Astrocyte (in vitro differentiated cells and primary cell): ENCODE results near the gene C22orf39. TPM values are rescaled to one million over a fixed set of nuclear protein-coding genes. Genes with fewer than 3 reads are reported as not detected.
A peak's percentile ranks its signal among the peaks of the same experiment; 100 is the strongest.

ENCODE experiments used
- DNase-seq: peaks from one replicate; pipeline ENCODE4 v3.0.0-alpha.2; 2010; ENCODE audit warnings: low read depth
- FAIRE-seq: peaks from 2 replicates; lab custom pipeline; 2011; peaks lifted over from hg19 to GRCh38; lab: Jason Lieb, UNC
- H2AFZ ChIP-seq: 2 replicates; pipeline ENCODE4 v1.6.0; 2012; ENCODE audit warnings: low read depth, low read length, inconsistent platforms
- H3K27ac ChIP-seq: 2 replicates; pipeline ENCODE4 v1.5.1; 2011; ENCODE audit warnings: low read depth, low read length, inconsistent platforms
- H3K27me3 ChIP-seq: 2 replicates; pipeline ENCODE4 v1.6.0; 2011; ENCODE audit warnings: low read length, inconsistent platforms; ENCODE audit not compliant: insufficient read depth
- H3K36me3 ChIP-seq: 2 replicates; pipeline ENCODE4 v1.5.1; 2011; ENCODE audit warnings: low read length, inconsistent platforms; ENCODE audit not compliant: insufficient read depth
- H3K4me1 ChIP-seq: 2 replicates; pipeline ENCODE4 v1.5.1; 2011; ENCODE audit warnings: low read length, inconsistent platforms; ENCODE audit not compliant: insufficient read depth
- H3K4me2 ChIP-seq: 2 replicates; pipeline ENCODE4 v1.6.0; 2012; ENCODE audit warnings: low read length, inconsistent platforms
- H3K4me3 ChIP-seq: 2 replicates; pipeline ENCODE4 v1.5.1; 2011; ENCODE audit warnings: low read depth, mild to moderate bottlenecking, low read length, inconsistent platforms; ENCODE audit not compliant: insufficient read depth
- H3K79me2 ChIP-seq: 2 replicates; pipeline ENCODE4 v1.6.0; 2012; ENCODE audit warnings: mild to moderate bottlenecking, low read length, inconsistent platforms; ENCODE audit not compliant: insufficient read depth
- H3K9ac ChIP-seq: 2 replicates; pipeline ENCODE4 v1.6.0; 2012; ENCODE audit warnings: mild to moderate bottlenecking, low read length, inconsistent platforms
- H3K9me3 ChIP-seq: 2 replicates; pipeline ENCODE4 v1.5.1; 2012; ENCODE audit warnings: low read depth, mild to moderate bottlenecking, low read length, inconsistent platforms; ENCODE audit not compliant: insufficient read depth
- H4K20me1 ChIP-seq: 2 replicates; pipeline ENCODE4 v1.6.0; 2012; ENCODE audit warnings: low read length, inconsistent platforms; ENCODE audit not compliant: insufficient read depth
- H3K27ac Mint-ChIP-seq: one replicate; pipeline ENCODE4 v1.8.0; 2021; ENCODE audit warnings: mild to moderate bottlenecking, mixed read lengths; ENCODE audit not compliant: unreplicated experiment
- H3K27me3 Mint-ChIP-seq: one replicate; pipeline ENCODE4 v1.8.0; 2021; ENCODE audit warnings: low read depth, mixed read lengths; ENCODE audit not compliant: unreplicated experiment
- H3K36me3 Mint-ChIP-seq: one replicate; pipeline ENCODE4 v1.8.0; 2021; ENCODE audit warnings: low read depth, mixed read lengths; ENCODE audit not compliant: unreplicated experiment
- H3K4me1 Mint-ChIP-seq: one replicate; pipeline ENCODE4 v1.8.0; 2021; ENCODE audit warnings: low read depth, mixed read lengths; ENCODE audit not compliant: unreplicated experiment
- H3K4me3 Mint-ChIP-seq: one replicate; pipeline ENCODE4 v1.8.0; 2021; ENCODE audit warnings: mild to moderate bottlenecking, moderate library complexity, mixed read lengths; ENCODE audit not compliant: unreplicated experiment
- H3K9me3 Mint-ChIP-seq: one replicate; pipeline ENCODE4 v1.8.0; 2021; ENCODE audit warnings: mild to moderate bottlenecking, mixed read lengths; ENCODE audit not compliant: unreplicated experiment
- CTCF ChIP-seq: IDR thresholded peaks from 2 replicates; pipeline ENCODE4 v1.5.1; 2011; ENCODE audit warnings: low read depth, mild to moderate bottlenecking, inconsistent platforms, low read length, moderate library complexity; ENCODE audit not compliant: insufficient read depth
- EZH2 ChIP-seq: IDR thresholded peaks from 2 replicates; pipeline ENCODE4 v1.6.1; 2012; ENCODE audit warnings: mild to moderate bottlenecking, low read length, inconsistent platforms; ENCODE audit not compliant: insufficient read depth
- total RNA-seq: library from RNA; stranded (reverse); gene quantifications from 2 replicates; pipeline ENCODE4 v1.2.1, GENCODE V29; 2021

The C22orf39 gene
- total RNA-seq, 1 donor from 2014 or later: 14.5 TPM

DNA sequence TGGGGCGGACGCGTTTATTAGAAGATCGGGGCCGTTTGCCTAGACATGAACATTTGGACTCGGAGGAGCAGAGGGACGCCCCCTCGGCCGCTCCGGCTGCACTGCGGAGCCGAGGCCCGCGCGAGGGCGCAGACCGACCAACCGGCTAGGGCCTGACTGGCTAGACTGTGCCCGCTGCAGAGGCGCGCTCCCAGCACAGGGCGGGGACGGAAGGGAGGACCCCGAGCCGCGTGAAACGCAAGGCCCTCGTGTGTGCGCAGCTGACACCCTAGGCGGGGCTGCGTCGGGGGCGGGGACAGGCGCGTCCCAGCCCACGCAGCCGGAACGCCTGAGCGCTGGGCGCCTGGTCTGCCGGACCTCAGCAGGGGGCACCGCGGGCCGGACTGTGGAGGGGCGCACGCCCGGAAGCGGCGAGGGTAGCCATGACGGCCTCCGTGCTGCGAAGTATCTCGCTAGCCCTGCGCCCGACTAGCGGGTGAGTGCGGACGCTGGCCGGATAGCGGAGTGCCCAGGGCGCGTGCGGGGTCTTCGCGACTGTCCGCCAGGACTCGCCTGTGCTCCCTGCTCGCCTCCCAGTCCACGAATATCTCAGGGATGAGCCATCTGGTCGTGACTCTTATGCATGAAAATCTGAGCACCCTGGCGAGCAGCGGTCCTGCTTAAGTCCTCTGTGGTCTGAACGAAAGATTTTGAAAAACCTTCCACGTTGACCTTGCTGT is 15.2 kb downstream of the C22orf39 start, which contains the start of gene MRPL40:
MRPL40 (plus strand) TSS at position 413 of the 719 bp plus-strand sequence; CDS start at position 423, 10 bp downstream.
- H3K9ac ChIP-seq: peak within 1 kb of the TSS; percentile 86
- Mint-ChIP-seq H3K27ac (peak within 1 kb of the TSS; percentile 83), H3K36me3 (peaks cover 5% of the 10 kb centered on the region), H3K4me1 (peaks cover 18% of the 10 kb centered on the region), H3K4me3 (peak within 1 kb of the TSS; percentile 94), H3K9me3 (no peaks in the 10 kb centered on the region), H3K27me3 (no peaks in the 10 kb centered on the region)
- H4K20me1 ChIP-seq: peaks cover 32% of the 10 kb centered on the region
- H3K79me2 ChIP-seq: peaks cover 51% of the 10 kb centered on the region
- H3K4me2 ChIP-seq: peak within 1 kb of the TSS; percentile 96
- H2AFZ ChIP-seq: peak within 1 kb of the TSS; percentile 86
- DNase-seq: peak; percentile 89
- peak within 1 kb of the TSS; percentile 80 for H3K4me3 ChIP-seq
- no peaks in the 10 kb centered on the region for H3K9me3 ChIP-seq
- FAIRE-seq: no peak
- TF ChIP-seq CTCF: no peak
- H3K27ac ChIP-seq: peak within 1 kb of the TSS; percentile 93
- H3K4me1 ChIP-seq: peaks cover 15% of the 10 kb centered on the region
- H3K27me3 ChIP-seq: no peaks in the 10 kb centered on the region
- H3K36me3 ChIP-seq: peaks cover 9% of the 10 kb centered on the region

- peak; percentile 72 for DNase-seq
- Mint-ChIP-seq H3K27ac (peak within 1 kb of the TSS; percentile 83), H3K9me3 (no peaks in the 10 kb centered on the region), H3K4me1 (peaks cover 18% of the 10 kb centered on the region), H3K27me3 (no peaks in the 10 kb centered on the region), H3K36me3 (peaks cover 7% of the 10 kb centered on the region), H3K4me3 (peak within 1 kb of the TSS; percentile 94)
- Histone ChIP-seq H3K27me3 (no peaks in the 10 kb centered on the region), H4K20me1 (peaks cover 38% of the 10 kb centered on the region), H3K9me3 (no peaks in the 10 kb centered on the region), H2AFZ (peak within 1 kb of the TSS; percentile 86), H3K4me3 (peak within 1 kb of the TSS; percentile 82), H3K36me3 (peaks cover 9% of the 10 kb centered on the region), H3K79me2 (peaks cover 57% of the 10 kb centered on the region), H3K4me1 (peaks cover 15% of the 10 kb centered on the region), H3K27ac (peak within 1 kb of the TSS; percentile 93), H3K4me2 (peak within 1 kb of the TSS; percentile 96), H3K9ac (peak within 1 kb of the TSS; percentile 86)
- no peak for TF ChIP-seq CTCF
- TF ChIP-seq EZH2: no peak
- FAIRE-seq: no peak
Measured at GRCh38 chr22:19431649-19432132, 15.8 kb downstream of the C22orf39 start, which contains the start of gene HIRA. HIRA (minus strand) TSS chr22:19431733; CDS start chr22:19431476, 257 bp downstream.
